Measurements from ENCODE around the gene CAVIN2.
A peak's percentile ranks its signal among the peaks of the same experiment; 100 is the strongest.

CAVIN2 gene

DNA sequence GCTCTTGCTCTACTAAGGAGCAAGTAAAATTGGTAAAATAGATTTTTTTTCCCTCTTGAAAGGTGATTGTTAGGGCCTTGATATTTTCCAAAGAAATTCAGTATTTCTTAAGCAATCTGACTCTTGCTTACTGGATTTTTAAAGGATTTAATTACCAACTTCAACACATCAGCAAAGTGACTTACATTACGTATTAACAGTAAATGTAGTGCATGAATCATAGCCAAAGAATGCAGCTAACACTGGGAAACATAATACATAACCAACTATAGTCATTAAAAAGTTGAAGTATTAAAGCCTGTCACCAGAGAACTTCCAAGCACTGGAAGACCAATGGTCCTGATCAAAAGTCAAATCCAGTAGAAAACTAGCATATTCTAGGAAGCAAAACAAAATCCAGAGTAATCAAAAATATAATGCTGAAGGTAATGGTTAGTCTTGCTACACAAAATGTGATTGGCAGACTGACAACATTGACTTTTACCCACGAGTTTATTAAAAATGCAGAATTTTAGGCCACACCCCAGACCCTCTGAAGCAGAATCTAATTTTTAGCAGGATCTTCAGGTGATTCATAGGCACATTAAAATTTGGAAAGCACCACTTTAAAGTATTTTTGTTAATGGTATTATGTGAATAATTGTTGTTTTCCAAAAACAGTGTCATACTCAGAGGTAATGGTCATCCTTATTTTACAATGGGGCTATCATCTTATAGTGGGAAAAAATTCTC lies 31.8 kb upstream of the CAVIN2 start:
- no peak overlapping the region for H3K4me3 ChIP-seq (ENCODE audit: low read depth, low read length)
- DNase-seq (ENCODE audit: low read depth) = no peak
- TF ChIP-seq, protein P1, sequence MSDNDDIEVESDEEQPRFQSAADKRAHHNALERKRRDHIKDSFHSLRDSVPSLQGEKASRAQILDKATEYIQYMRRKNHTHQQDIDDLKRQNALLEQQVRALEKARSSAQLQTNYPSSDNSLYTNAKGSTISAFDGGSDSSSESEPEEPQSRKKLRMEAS (IDR thresholded peaks at IDR 0.05; ENCODE audit: low read depth, low read length) = no peak

DNA sequence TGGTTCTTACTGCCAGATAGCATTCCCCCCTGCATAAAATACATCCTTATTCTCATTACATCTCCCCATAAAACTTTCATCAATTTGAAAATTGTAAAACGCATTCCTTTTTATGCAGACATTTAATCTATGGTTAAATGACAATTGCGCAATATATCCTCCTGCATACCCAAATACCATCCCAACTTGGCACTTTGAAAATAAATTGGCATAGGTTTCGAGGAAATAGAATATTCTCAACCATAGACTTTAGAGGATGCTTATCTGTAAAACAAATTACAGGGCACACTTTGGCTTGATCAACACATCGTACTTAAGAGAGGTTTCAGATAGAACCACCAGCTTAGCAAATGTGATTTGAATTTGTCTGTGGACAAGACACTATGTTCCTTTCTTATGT lies 31.0 kb upstream of the CAVIN2 start:
- no peak for DNase-seq (ENCODE audit: low read depth)
- TF ChIP-seq POLR2A (IDR thresholded peaks at IDR 0.05; ENCODE audit: extremely low read depth, insufficient read length) (no peak), MYC (IDR thresholded peaks at IDR 0.05; ENCODE audit: low read depth, low read length) (no peak)
- TF ChIP-seq, protein P1 (IDR thresholded peaks at IDR 0.05; ENCODE audit: low read depth, low read length) = no peak
- TF ChIP-seq, protein P2, sequence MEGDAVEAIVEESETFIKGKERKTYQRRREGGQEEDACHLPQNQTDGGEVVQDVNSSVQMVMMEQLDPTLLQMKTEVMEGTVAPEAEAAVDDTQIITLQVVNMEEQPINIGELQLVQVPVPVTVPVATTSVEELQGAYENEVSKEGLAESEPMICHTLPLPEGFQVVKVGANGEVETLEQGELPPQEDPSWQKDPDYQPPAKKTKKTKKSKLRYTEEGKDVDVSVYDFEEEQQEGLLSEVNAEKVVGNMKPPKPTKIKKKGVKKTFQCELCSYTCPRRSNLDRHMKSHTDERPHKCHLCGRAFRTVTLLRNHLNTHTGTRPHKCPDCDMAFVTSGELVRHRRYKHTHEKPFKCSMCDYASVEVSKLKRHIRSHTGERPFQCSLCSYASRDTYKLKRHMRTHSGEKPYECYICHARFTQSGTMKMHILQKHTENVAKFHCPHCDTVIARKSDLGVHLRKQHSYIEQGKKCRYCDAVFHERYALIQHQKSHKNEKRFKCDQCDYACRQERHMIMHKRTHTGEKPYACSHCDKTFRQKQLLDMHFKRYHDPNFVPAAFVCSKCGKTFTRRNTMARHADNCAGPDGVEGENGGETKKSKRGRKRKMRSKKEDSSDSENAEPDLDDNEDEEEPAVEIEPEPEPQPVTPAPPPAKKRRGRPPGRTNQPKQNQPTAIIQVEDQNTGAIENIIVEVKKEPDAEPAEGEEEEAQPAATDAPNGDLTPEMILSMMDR (IDR thresholded peaks at IDR 0.05; ENCODE audit: low read depth, low read length) = no peak
- H3K4me3 ChIP-seq (ENCODE audit: low read depth, low read length) = no peak overlapping the region

DNA sequence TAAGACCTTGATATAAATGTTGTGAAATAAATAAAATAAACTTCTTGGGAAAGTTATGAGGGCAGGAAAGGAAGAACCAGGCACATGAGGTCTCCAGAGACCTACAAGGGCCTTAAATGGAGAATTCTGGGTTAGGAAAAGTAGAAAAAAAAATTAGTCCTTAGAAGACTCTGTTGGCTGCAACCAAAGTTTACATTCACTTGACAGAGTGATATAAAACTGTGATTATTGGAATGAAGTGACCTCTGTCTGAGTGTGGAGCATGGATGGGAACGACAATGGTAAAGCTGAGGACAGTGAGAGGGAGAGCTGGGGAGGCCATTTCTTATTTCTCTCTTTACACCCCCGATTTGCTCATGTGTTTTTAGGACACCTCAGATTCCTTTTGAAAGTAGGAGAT lies 29.0 kb upstream of the CAVIN2 start:
- no peak for DNase-seq (ENCODE audit: low read depth)
- no peak overlapping the region for H3K4me3 ChIP-seq (ENCODE audit: low read depth, low read length)
- TF ChIP-seq, protein P1 (IDR thresholded peaks at IDR 0.05; ENCODE audit: low read depth, low read length) = no peak
- TF ChIP-seq MYC (IDR thresholded peaks at IDR 0.05; ENCODE audit: low read depth, low read length) (no peak), POLR2A (IDR thresholded peaks at IDR 0.05; ENCODE audit: extremely low read depth, insufficient read length) (no peak)
- TF ChIP-seq, protein P2 (IDR thresholded peaks at IDR 0.05; ENCODE audit: low read depth, low read length) = no peak

DNA sequence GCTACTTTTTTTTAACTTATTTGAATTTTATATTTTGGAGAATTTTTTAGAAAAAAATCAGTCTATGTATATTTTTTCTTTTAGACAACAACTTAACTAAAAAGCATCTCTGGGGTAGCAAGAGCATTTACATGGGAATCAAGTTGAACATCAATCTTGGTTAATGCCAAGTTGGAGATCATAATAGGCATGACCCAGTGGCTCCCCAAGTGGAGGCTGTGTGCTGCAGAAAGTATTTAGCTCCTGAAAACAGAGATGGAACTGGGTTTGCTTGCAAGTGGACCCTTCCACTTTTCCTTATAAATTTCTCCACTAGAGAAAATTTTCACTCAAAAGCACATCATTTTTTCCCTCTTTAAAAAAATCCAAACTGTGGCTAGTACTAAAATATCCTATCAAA lies 23.9 kb upstream of the CAVIN2 start:
- TF ChIP-seq, protein P2 (IDR thresholded peaks at IDR 0.05; ENCODE audit: low read depth, low read length) = peak; percentile 0
- TF ChIP-seq MYC (IDR thresholded peaks at IDR 0.05; ENCODE audit: low read depth, low read length) (no peak), POLR2A (IDR thresholded peaks at IDR 0.05; ENCODE audit: extremely low read depth, insufficient read length) (no peak)
- TF ChIP-seq, protein P1 (IDR thresholded peaks at IDR 0.05; ENCODE audit: low read depth, low read length) = no peak
- H3K4me3 ChIP-seq (ENCODE audit: low read depth, low read length) = no peak overlapping the region
- no peak for DNase-seq (ENCODE audit: low read depth)

DNA sequence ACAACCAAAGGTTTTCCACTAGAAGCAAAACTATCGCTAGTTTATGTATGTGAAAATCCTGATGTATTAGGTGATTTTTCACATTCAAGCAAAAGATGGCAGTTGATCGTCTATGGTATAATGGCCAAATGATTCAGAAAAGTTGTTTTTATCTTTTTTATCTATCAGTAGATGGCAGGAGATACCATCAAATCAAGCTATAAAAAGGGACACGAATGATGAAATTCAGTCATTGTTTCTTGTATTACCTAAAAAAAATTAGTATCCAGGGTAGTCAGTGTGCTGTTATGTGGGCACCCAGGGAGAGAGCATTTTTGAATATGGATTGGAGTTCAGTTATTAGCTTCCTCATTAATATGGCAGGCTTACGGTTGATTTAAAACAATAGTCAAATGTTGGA lies 22.9 kb upstream of the CAVIN2 start:
- TF ChIP-seq POLR2A (IDR thresholded peaks at IDR 0.05; ENCODE audit: extremely low read depth, insufficient read length) (no peak), MYC (IDR thresholded peaks at IDR 0.05; ENCODE audit: low read depth, low read length) (no peak)
- TF ChIP-seq, protein P2 (IDR thresholded peaks at IDR 0.05; ENCODE audit: low read depth, low read length) = no peak
- TF ChIP-seq, protein P1 (IDR thresholded peaks at IDR 0.05; ENCODE audit: low read depth, low read length) = no peak
- no peak for DNase-seq (ENCODE audit: low read depth)
- no peak overlapping the region for H3K4me3 ChIP-seq (ENCODE audit: low read depth, low read length)

DNA sequence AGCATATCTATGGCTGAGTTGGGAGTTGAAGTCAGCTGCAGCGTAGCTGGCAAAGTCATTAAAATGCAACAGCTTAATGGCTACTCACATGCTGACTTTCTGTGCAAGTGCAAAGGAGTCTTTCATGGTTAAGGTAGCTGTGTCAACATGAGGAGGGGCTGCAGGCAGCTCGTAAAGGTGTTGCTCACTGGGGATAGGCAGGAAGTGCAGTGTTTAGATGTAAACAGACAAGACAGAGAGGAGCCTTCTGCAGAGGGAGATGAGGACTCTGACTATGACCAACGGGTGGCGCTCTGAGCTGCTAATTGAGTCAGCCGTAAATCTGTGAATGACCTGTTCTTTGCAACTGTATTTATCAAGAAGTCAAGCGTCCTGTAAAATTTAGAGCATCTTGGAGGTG lies 22.3 kb upstream of the CAVIN2 start:
- TF ChIP-seq MYC (IDR thresholded peaks at IDR 0.05; ENCODE audit: low read depth, low read length) = no peak
- TF ChIP-seq, protein P1 (IDR thresholded peaks at IDR 0.05; ENCODE audit: low read depth, low read length) = no peak
- DNase-seq (ENCODE audit: low read depth) = peak; percentile 18
- no peak overlapping the region for H3K4me3 ChIP-seq (ENCODE audit: low read depth, low read length)

All from NB4 (cell line).